ENCODE results near the gene COL5A1.

DNA sequence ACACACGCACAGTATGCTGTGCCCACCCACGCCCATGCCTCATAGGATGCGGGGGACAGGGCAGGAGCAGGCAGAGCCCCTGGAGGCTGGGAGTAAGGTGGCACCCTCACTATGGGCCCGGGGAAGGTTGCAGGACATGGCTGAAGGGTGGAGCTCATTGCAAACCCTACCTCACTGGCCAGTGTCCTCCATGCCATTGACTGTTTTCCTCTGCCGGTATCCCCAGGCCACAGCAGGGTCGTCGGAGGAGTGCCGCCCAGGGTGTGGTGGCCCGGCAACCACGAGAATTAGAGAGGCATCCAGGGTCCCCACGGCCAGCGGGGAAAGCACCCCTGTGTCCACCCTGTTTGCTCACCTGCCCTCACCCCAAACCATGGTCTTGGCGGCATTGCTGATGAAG, 179.3 kb downstream of the COL5A1 start:
- TF ChIP-seq POLR2A (IDR thresholded peaks at IDR 0.05) = no peak
- TF ChIP-seq, protein P1, sequence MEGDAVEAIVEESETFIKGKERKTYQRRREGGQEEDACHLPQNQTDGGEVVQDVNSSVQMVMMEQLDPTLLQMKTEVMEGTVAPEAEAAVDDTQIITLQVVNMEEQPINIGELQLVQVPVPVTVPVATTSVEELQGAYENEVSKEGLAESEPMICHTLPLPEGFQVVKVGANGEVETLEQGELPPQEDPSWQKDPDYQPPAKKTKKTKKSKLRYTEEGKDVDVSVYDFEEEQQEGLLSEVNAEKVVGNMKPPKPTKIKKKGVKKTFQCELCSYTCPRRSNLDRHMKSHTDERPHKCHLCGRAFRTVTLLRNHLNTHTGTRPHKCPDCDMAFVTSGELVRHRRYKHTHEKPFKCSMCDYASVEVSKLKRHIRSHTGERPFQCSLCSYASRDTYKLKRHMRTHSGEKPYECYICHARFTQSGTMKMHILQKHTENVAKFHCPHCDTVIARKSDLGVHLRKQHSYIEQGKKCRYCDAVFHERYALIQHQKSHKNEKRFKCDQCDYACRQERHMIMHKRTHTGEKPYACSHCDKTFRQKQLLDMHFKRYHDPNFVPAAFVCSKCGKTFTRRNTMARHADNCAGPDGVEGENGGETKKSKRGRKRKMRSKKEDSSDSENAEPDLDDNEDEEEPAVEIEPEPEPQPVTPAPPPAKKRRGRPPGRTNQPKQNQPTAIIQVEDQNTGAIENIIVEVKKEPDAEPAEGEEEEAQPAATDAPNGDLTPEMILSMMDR (IDR thresholded peaks at IDR 0.05) = no peak

Data from tibial nerve (tissue), 3 donors.